ENCODE data around the gene GALNT1. TPM values are rescaled to one million over a fixed set of nuclear protein-coding genes. Genes with fewer than 3 reads are reported as not detected.

GALNT1 gene
- total RNA-seq, 1 donor from 2014 or later, result 37.5 TPM

- no peaks in the 10 kb centered on the region for H3K36me3 ChIP-seq
- no peaks in the 10 kb centered on the region for H3K27me3 ChIP-seq
- no peak overlapping the region for H3K27ac ChIP-seq
- no peak for TF ChIP-seq CTCF (IDR thresholded peaks at IDR 0.05)
- no peak for DNase-seq (ENCODE audit: low spot score in 2 of 2)
- H3K4me1 ChIP-seq, result no peaks in the 10 kb centered on the region
- no peak overlapping the region for H3K4me3 ChIP-seq
- intact Hi-C loops (cut with DNase I), result no loop called here
- H3K9me3 ChIP-seq, result peaks cover 13 to 32% of the 10 kb centered on the region in 2 donors
Observed at GRCh38 chr18:35604369-35604768, 22.8 kb downstream of the GALNT1 start.

GRCh38 chr18:35605686-35606417 lies 24.3 kb downstream of the GALNT1 start:
- Histone ChIP-seq H3K27me3 (no peaks in the 10 kb centered on the region), H3K27ac (no peak overlapping the region), H3K9me3 (peaks cover 13 to 28% of the 10 kb centered on the region in 2 donors), H3K4me1 (no peaks in the 10 kb centered on the region), H3K36me3 (no peaks in the 10 kb centered on the region), H3K4me3 (no peak overlapping the region)
- TF ChIP-seq CTCF (IDR thresholded peaks at IDR 0.05), result no peak
- intact Hi-C loops (cut with DNase I), result no loop called here
- DNase-seq (ENCODE audit: low spot score in 2 of 2), result no peak

DNA sequence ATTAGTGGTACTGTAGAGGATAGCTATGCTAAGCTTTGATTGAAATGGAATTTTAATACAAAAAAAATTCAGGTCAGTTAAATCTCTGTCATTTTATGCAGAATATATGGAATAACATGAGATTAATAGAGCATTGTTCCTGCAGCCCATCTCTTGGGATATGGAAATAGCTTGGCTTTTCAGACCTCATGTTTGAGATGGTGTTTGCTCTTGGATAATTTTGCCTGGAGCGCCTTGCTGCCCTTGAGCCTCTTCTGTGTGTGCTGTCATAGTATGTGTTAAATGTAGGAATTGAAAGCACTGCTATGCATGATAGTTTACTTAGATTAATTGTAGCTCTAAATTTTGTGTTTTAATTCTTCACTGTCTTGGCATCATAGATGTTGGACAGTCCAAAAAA lies 27.7 kb downstream of the GALNT1 start:
- Histone ChIP-seq H3K4me1 (no peaks in the 10 kb centered on the region), H3K27me3 (no peaks in the 10 kb centered on the region), H3K27ac (no peak overlapping the region), H3K9me3 (no peaks in the 10 kb centered on the region), H3K36me3 (no peaks in the 10 kb centered on the region), H3K4me3 (no peak overlapping the region)
- intact Hi-C loops (cut with DNase I), result no loop called here
- no peak for DNase-seq (ENCODE audit: low spot score in 2 of 2)
- TF ChIP-seq CTCF (IDR thresholded peaks at IDR 0.05), result no peak

- DNase-seq (ENCODE audit: low spot score in 2 of 2), result no peak
- no peaks in the 10 kb centered on the region for H3K9me3 ChIP-seq
- H3K4me1 ChIP-seq, result no peaks in the 10 kb centered on the region
- H3K27ac ChIP-seq, result no peak overlapping the region
- H3K4me3 ChIP-seq, result no peak overlapping the region
- no peak for TF ChIP-seq CTCF (IDR thresholded peaks at IDR 0.05)
- H3K27me3 ChIP-seq, result no peaks in the 10 kb centered on the region
- intact Hi-C loops (cut with DNase I), result no loop called here
- no peaks in the 10 kb centered on the region for H3K36me3 ChIP-seq
Observed at GRCh38 chr18:35610089-35610488, 28.5 kb downstream of the GALNT1 start.

- Histone ChIP-seq H3K4me1 (no peaks in the 10 kb centered on the region), H3K4me3 (no peak overlapping the region), H3K27ac (no peak overlapping the region), H3K36me3 (no peaks in the 10 kb centered on the region), H3K27me3 (no peaks in the 10 kb centered on the region), H3K9me3 (no peaks in the 10 kb centered on the region)
- no peak for DNase-seq (ENCODE audit: low spot score in 2 of 2)
- intact Hi-C loops (cut with DNase I), result no loop called here
- TF ChIP-seq CTCF (IDR thresholded peaks at IDR 0.05), result no peak
Observed at GRCh38 chr18:35610724-35611123, 29.2 kb downstream of the GALNT1 start.

DNA sequence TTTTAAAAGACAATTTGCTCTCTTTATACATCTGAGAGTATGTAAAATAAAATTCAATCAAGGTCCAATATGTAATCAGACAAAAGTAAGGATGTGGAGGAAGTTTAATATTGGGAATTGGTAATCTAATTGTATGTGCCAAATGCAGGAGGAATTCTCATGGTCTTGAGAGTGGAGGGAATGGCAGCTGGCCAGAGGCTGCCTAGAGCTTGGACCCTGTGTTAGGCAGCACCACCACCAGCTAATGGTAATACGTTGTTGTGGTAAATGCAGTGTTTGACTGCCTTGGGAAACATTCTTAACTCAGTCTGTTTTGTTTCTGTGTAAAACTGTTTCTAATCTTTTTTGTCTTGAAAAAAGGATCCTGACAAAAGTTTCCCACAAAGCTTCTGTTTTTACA lies 30.0 kb downstream of the GALNT1 start:
- Histone ChIP-seq H3K9me3 (no peaks in the 10 kb centered on the region), H3K27me3 (no peaks in the 10 kb centered on the region), H3K36me3 (no peaks in the 10 kb centered on the region), H3K4me1 (no peaks in the 10 kb centered on the region), H3K27ac (no peak overlapping the region), H3K4me3 (no peak overlapping the region)
- DNase-seq (ENCODE audit: low spot score in 2 of 2), result no peak
- TF ChIP-seq CTCF (IDR thresholded peaks at IDR 0.05), result no peak
- intact Hi-C loops (cut with DNase I), result no loop called here
